NB4 (cell line): Measurements from ENCODE around the gene SIGLEC1.

Source experiments
- DNase-seq: peaks from one replicate; pipeline ENCODE4 v3.0.0; 2010; ENCODE audit warnings: low read depth
- H3K4me3 ChIP-seq: one replicate; pipeline ENCODE4 v1.5.1; 2011; ENCODE audit warnings: mild to moderate bottlenecking, low read depth, low read length, moderate library complexity
- CTCF ChIP-seq: IDR thresholded peaks from one replicate; pipeline ENCODE4 v1.5.1; 2012; ENCODE audit warnings: low read depth, low read length
- MAX ChIP-seq: IDR thresholded peaks from 2 replicates; pipeline ENCODE4 v1.6.1; 2011; ENCODE audit warnings: low read depth, low read length
- MYC ChIP-seq: IDR thresholded peaks from 2 replicates; pipeline ENCODE4 v1.6.1; 2011; ENCODE audit warnings: low read depth, low read length
- POLR2A ChIP-seq: IDR thresholded peaks from 2 replicates; pipeline ENCODE4 v1.6.1; 2011; ENCODE audit warnings: mild to moderate bottlenecking; ENCODE audit not compliant: insufficient read length; ENCODE audit errors: extremely low read depth

Gene SIGLEC1

GRCh38 chr20:3738111-3739053 lies 26.0 kb upstream of the SIGLEC1 start:
- no peak for DNase-seq

GRCh38 chr20:3735768-3736167 lies 23.4 kb upstream of the SIGLEC1 start:
- TF ChIP-seq CTCF: no peak
- no peak for TF ChIP-seq MYC
- no peak for TF ChIP-seq POLR2A
- TF ChIP-seq MAX: no peak
- no peak overlapping the region for H3K4me3 ChIP-seq
- no peak for DNase-seq

More at GRCh38 chr20:3738111-3739053, 26.0 kb upstream of the SIGLEC1 start:
- TF ChIP-seq MYC: no peak
- TF ChIP-seq POLR2A: no peak
- TF ChIP-seq CTCF: no peak
- no peak for TF ChIP-seq MAX
- no peak overlapping the region for H3K4me3 ChIP-seq

- no peak for DNase-seq
- TF ChIP-seq POLR2A: no peak
- TF ChIP-seq CTCF: no peak
- TF ChIP-seq MYC: no peak
- TF ChIP-seq MAX: no peak
Measured at GRCh38 chr20:3734111-3734843, 21.9 kb upstream of the SIGLEC1 start.

DNA sequence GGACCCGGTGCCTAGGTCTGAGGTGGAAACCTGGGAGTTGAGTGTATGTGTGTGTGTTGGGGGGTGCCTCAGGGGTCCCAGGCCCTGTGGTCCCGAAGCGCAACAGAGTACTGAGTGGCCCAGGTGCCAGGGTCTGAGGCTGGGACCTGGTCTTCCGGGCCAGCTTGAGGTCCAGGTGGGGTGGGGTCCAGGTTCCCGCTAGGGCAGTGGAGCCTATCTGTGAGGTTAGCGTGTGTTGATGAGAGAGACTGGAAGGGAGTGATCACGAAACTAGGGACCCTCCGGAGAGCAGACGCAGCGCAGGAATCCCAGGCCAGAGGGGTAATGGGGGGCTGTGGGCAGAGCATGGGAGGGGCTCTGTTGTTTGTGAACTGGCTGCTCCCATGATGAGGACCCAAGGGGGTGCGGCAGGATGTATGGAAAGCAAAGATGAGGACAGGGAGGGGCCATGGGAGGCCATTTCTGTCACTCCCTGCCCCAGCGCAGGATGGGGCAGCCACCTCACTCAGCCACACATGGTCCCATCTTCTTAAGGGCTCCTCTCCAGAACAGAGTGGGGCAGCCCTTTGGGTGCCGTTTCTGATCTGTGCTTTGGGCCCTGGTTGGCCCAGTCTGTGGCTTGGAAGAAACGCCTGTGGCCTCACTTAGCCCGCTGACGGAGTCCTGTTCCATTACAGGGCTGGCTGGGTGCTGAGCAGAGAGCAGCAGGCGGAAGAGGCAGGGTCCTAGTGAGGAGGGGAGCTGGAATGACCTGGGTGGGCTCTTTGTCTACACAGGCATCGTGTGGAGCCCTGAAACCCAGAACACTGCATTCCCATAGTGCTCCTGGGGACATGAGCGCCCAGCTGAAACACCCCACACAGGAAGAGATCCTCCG lies 21.0 kb upstream of the SIGLEC1 start:
- H3K4me3 ChIP-seq: no peak overlapping the region
- DNase-seq: no peak
- TF ChIP-seq MAX (no peak), MYC (no peak), POLR2A (no peak), CTCF (no peak)

More at GRCh38 chr20:3734111-3734843, 21.9 kb upstream of the SIGLEC1 start:
- no peak overlapping the region for H3K4me3 ChIP-seq

- no peak for DNase-seq
- no peak within 1 kb of the TSS for H3K4me3 ChIP-seq
- TF ChIP-seq MAX (no peak), MYC (no peak), POLR2A (no peak), CTCF (no peak)
Measured at GRCh38 chr20:3732327-3733118, 20.1 kb upstream of the SIGLEC1 start, which contains the start of gene HSPA12B. HSPA12B (plus strand) TSS chr20:3732685; CDS start chr20:3738675, 5,990 bp downstream.
